K562 (cell line): ENCODE data around the gene TMEM63A. TPM values are rescaled to one million over a fixed set of nuclear protein-coding genes. Genes with fewer than 3 reads are reported as not detected.

ENCODE experiments used
- CCNT2 ChIP-seq: IDR thresholded peaks from 2 replicates; pipeline ENCODE4 v1.6.1; 2011; ENCODE audit warnings: borderline replicate concordance, low read depth, mild to moderate bottlenecking, moderate library complexity, mixed read lengths, low read length; ENCODE audit not compliant: insufficient read length; ENCODE audit errors: extremely low read depth
- CEBPB ChIP-seq: fragments of 450-650 bp; IDR thresholded peaks from 2 replicates; pipeline ENCODE4 v1.6.1; 2016; ENCODE audit warnings: missing genetic modification characterization, missing compliant biosample characterization
- CTBP1 ChIP-seq: fragments of 450-650 bp; IDR thresholded peaks from 2 replicates; pipeline ENCODE4 v1.6.1; 2016; ENCODE audit warnings: borderline replicate concordance
- HEY1 ChIP-seq: fragments of 250-450 bp; sonication (Bioruptor Pico); IDR thresholded peaks from 2 replicates; pipeline ENCODE4 v1.5.0; 2020; ENCODE audit warnings: mild to moderate bottlenecking, moderate library complexity, borderline replicate concordance
- HMBOX1 ChIP-seq: sonication (generic); IDR thresholded peaks from 2 replicates; pipeline ENCODE4 v1.6.1; 2016
- HNRNPH1 ChIP-seq: fragments of 200-400 bp; formaldehyde crosslinking; optimal IDR thresholded peaks from 2 replicates; pipeline ENCODE3; 2017; ENCODE audit warnings: low read depth, mild to moderate bottlenecking, low read length, moderate library complexity
- IRF1 ChIP-seq: sonication (generic); formaldehyde crosslinking; IDR thresholded peaks from 2 replicates; pipeline ENCODE4 v1.8.0; 2022; ENCODE audit warnings: missing genetic modification reagents, mild to moderate bottlenecking, borderline replicate concordance
- MCM5 ChIP-seq: fragments of 450-650 bp; IDR thresholded peaks from 2 replicates; pipeline ENCODE4 v1.6.1; 2016; ENCODE audit warnings: low read depth
- MECOM ChIP-seq: fragments of 250-450 bp; sonication (Bioruptor Pico); IDR thresholded peaks from 2 replicates; pipeline ENCODE4 v1.8.0; 2022; ENCODE audit warnings: inconsistent platforms
- RB1 ChIP-seq: fragments of 450-650 bp; IDR thresholded peaks from 2 replicates; pipeline ENCODE4 v1.6.1; 2017; ENCODE audit warnings: low read depth, mild to moderate bottlenecking
- SFPQ ChIP-seq: fragments of 200-400 bp; formaldehyde crosslinking; IDR thresholded peaks from 2 replicates; pipeline ENCODE4 v1.6.1; 2017; ENCODE audit warnings: mild to moderate bottlenecking, low read depth, low read length, moderate library complexity
- SREBF2 ChIP-seq: sonication (generic); formaldehyde crosslinking; IDR thresholded peaks from 2 replicates; pipeline ENCODE4 v1.4.0; 2020; ENCODE audit warnings: mild to moderate bottlenecking, missing genetic modification reagents
- TAL1 ChIP-seq: fragments of 450-650 bp; IDR thresholded peaks from 2 replicates; pipeline ENCODE4 v1.6.1; 2016; ENCODE audit warnings: mild to moderate bottlenecking
- TCF7 ChIP-seq: sonication (generic); IDR thresholded peaks from 2 replicates; pipeline ENCODE4 v1.6.1; 2016; ENCODE audit warnings: antibody characterized with exemption, borderline replicate concordance
- USF1 ChIP-seq: sonication (generic); formaldehyde crosslinking; IDR thresholded peaks from 2 replicates; pipeline ENCODE4 v1.9.0; 2022; ENCODE audit warnings: mild to moderate bottlenecking, missing genetic modification reagents
- ZBTB26 ChIP-seq: fragments of 450-650 bp; formaldehyde crosslinking; IDR thresholded peaks from 2 replicates; pipeline ENCODE4 v1.4.0; 2022; ENCODE audit warnings: missing genetic modification characterization
- ZFP36 ChIP-seq: fragments of 150-350 bp; IDR thresholded peaks from 2 replicates; pipeline ENCODE4 v1.6.1; 2018; ENCODE audit warnings: low read length, low read depth; ENCODE audit not compliant: partially characterized antibody
- ZNF24 ChIP-seq: fragments of 450-650 bp; IDR thresholded peaks from 2 replicates; pipeline ENCODE4 v1.6.1; 2016
- ZNF431 ChIP-seq: sonication (generic); formaldehyde crosslinking; IDR thresholded peaks from 2 replicates; pipeline ENCODE4 v1.8.0; 2022; ENCODE audit warnings: mild to moderate bottlenecking, missing genetic modification reagents
- ZNF445 ChIP-seq: fragments of 250-450 bp; sonication (Bioruptor Pico); IDR thresholded peaks from 2 replicates; pipeline ENCODE4 v1.4.0; 2020; ENCODE audit warnings: low read depth, mild to moderate bottlenecking, moderate library complexity
- ZNF785 ChIP-seq: fragments of 250-450 bp; sonication (Bioruptor Pico); IDR thresholded peaks from 2 replicates; pipeline ENCODE4 v1.4.0; 2020; ENCODE audit warnings: mild to moderate bottlenecking
- ZZZ3 ChIP-seq: fragments of 450-650 bp; IDR thresholded peaks from 2 replicates; pipeline ENCODE4 v1.6.1; 2016; ENCODE audit warnings: antibody characterized with exemption, mild to moderate bottlenecking, moderate library complexity
- polyA plus RNA-seq, 8 experiments: library from polyadenylated mRNA; depleted of rRNA in 4 of 8; stranded (reverse) in 5 of 8; unstranded in 3 of 8; fragments of >200 nt; fragmentation: Nextera tagmentation in 2 of 8; fragmentation: Illumina TruSeq in 1 of 8; extraction: Ambion mirVana in 2 of 8; extraction: Trizol in 1 of 8; gene quantifications; 2 replicates each; pipeline versions ENCODE4 v1.2.1 to v1.2.3, GENCODE V29; 2011 to 2014; ENCODE audit warnings: inconsistent platforms in 1 of 8, missing spikeins in 1 of 8
- total RNA-seq, 7 experiments: library from RNA; depleted of rRNA in 6 of 7; stranded (reverse); fragments of >200 nt in 6 of 7; fragmentation: Illumina TruSeq in 2 of 7; extraction: Trizol in 2 of 7; gene quantifications; 2 replicates each; pipeline versions ENCODE4 v1.2.1 to v1.2.3, GENCODE V29; 2011 to 2021; ENCODE audit warnings: low replicate concordance in 1 of 7

TMEM63A gene
- total and polyA plus RNA-seq, 9 of the 15 experiments (the other 6 are each of a cell fraction or from before 2014, with no cell fraction given) = 2.0 to 54.6 (median 17.5) TPM

GRCh38 chr1:225882694-225883615 is 775 bp upstream of the TMEM63A start (continued):
- TF ChIP-seq CEBPB (tag) (no peak), MCM5 (no peak), RB1 (peak; percentile 58), HEY1 (CRISPR knock-in tag) (no peak), CCNT2 (peak; percentile 42), IRF1 (CRISPR knock-in tag) (no peak), ZBTB26 (CRISPR knock-in tag) (no peak), CTBP1 (no peak; the same call in 1 of the 2 replicates), HMBOX1 (no peak), ZNF785 (CRISPR knock-in tag) (no peak), SFPQ (no peak), SREBF2 (CRISPR knock-in tag) (no peak), MECOM (CRISPR knock-in tag) (no peak), ZNF24 (no peak), USF1 (CRISPR knock-in tag) (no peak), TCF7 (no peak), ZNF445 (CRISPR knock-in tag) (no peak), HNRNPH1 (no peak), ZFP36 (no peak), ZZZ3 (no peak), TAL1 (no peak), ZNF431 (peak; percentile 14; the same call in 1 of the 2 replicates)
